NCI-H748 (cell line): Measurements from ENCODE around the gene KCNH2.

Source experiments
- DNase-seq: peaks from one replicate; lab custom pipeline; 2025; ENCODE audit not compliant: unreplicated experiment; lab: John Stamatoyannopoulos, UW

KCNH2 gene

DNA sequence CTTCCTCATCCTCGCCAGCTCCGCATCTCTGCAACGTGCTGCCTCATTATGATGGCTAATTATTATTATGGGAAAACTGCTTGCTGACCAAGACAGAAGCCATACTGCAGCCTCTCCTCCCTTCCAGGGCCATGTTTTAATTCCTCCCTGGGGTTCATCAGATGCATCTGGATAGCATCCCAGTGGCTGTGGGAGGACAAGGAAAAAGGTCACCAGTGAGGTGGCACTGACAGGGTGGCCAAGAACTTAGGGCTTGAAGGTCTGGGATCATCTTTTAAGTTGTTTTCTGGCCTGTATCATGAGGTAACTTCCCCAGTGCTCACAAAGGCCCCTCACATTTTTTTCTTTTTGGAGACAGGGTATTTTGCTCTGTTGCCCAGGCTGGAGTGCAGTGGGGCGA, 39.6 kb downstream of the KCNH2 start:
- DNase-seq, result no peak

DNA sequence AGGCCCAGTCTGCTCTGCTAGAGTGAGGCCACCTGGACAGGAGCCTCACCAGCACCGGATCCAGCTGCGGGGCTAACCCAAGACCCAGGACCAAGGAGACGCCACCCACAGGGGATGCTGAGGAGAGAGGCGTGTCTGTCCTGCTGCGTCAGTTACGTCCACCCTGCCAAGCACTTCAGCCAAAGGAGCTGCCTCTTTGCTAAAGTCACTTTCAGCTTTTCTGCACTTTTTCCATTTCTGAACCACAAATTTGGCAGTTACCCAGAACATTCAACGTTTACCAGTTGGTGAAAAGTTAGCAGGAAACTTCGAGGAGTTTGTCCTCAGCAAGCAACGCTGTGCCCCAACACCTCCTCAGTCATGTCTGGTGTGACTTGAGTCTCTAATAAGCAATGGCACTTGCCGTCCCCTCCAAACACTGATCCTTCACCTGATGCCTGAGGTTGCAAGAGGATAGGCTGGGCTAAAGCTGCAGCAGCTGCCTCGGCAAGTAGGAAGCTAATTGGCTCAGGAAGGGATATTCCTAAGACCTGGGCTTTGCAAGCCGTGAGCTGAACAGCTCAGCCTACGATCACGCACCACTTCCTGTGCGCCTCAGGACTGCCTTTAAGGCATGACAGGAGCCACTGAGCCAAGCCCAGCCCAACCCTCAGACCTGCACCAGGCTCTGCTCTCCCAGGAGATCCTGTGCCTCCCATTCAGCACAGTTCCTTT, 40.1 kb downstream of the KCNH2 start:
- peak; percentile 59 for DNase-seq

DNA sequence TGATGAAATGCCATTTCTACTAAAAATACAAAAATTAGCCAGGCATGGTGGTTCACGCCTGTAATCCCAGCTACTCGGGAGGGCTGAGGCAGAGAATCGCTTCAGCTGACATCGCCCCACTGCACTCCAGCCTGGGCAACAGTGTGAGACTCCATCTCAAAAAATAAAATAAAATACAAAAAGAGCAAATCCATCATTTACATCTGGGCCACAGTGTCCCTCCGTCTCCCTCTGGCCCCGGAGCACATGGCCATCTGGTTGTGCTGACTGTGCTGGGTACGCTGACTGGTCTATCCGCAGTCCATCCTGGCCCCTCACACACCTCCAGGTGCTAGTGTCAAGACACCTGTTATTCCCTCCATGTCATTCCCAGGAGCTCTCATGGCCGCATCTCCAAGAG, 42.1 kb downstream of the KCNH2 start:
- no peak for DNase-seq

DNA sequence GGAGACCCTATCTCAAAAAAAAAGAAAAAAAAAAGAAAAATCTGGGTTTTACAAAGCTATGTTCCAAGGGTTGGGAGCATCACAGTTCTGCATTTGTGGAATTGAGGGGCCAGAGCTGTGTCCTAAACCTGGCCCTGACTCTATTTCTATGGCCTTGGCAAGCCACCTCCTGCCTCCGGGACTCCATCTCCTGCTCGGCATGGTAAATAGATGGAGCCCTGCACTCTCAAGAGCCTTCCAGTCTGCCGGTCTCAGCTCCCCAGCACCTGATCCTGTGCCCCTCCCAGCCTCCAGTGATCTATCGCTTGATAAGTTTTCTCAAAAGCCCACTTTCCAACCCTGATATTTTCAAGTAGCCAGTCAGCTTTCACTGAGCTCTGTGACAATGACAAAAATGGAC, 43.0 kb downstream of the KCNH2 start:
- DNase-seq, result no peak

DNA sequence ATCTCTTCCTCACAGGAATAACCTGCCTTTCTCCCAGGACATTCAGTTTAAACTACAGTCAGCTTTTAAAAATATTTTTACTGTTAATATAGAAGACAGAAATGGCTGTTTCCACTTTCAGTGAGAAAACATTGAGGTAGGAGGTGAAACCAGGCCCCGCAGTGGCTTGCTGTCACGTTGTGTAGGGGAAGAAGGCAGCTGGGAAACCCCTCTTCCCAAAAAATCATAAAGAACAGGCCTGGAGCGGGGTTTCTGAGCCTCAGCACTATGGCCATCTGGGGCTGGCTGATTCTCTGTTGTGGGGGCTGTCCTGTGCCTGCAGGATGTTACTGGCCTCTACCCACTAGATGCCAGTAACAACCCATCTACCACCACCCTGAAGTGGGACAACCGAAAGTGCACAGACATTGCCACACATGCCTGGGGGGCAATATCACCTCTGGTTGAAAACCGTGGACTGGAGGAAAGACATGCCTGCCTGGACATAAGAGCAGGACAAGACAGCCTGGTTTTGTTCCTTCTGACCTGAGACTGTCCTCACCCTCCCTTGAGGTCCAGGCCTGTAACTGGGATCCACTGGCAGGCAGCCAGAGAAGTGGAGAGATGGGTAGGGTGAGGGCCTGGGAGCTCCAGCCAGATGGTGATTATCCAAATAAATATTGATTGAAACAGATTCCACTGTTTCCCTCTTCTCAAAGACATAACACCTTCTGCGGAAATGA, 43.9 kb downstream of the KCNH2 start:
- peak; percentile 13 for DNase-seq

DNA sequence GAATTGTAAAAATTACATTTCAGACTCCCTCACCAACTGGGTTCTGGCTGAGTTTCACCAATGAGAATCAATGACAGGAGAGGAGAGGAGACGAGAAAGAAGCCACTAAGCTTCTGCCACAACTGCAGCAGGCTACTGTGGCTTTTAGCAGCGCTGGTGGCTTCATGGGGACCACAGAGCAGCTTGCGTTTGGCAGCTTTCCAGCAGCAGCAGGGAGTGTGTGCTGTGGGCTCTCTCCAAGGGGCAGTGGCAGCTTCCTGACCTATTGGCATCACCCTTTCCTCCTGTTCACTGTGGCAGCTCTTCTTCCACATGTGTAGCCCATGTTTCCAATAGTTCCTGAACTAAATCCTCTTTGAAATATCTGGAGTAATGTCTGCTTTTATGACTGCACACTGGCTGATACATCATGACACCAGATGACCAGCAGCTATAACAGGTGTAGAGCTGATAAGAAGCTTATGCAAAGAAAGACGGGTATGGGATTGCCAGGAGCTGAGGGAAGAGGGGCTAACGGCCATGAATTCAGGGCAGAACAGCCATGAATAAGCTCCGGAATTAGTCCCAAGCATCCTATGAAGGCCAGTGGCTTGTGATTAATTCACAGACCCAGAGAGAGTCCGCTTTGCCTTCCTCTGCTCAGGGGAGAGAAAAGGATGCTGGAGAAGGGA, 46.8 kb downstream of the KCNH2 start:
- DNase-seq, result peak; percentile 40

DNA sequence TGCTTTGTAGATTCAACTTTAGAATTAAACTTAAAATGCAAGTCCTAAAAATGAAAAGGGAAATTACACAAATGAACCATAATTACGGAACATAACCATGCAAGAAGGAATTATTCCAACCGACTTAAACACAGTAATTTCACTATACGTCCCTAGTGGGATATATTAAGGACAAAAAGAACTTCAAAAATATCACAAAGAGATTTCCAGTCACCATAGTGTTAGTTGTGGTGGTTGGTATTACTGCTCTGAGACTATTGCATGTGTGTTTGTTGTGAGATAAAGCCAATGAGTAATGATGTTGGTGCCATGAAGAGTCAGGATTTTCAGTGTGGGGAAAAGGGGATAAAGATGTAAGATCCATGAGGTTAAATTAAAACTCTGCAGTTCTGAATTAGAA, 49.6 kb downstream of the KCNH2 start:
- DNase-seq, result no peak

DNA sequence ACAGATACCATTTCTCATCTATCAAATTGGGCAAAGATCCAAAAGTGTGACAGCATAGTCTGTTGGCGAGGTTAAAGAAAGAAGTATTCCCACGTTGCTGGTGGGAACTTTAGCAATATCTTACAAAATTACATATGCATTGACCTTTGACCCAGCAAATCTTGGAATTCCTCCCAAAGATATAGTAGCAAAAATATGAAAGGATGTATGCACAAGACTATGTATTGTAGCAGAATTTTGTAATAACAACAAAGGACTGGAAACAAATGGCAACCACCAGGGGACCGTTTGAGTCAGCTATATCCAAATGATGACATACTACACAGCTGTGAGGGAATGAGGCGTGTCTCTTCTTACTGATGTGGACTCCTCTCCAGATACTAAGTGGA, 50.2 kb downstream of the KCNH2 start:
- no peak for DNase-seq

DNA sequence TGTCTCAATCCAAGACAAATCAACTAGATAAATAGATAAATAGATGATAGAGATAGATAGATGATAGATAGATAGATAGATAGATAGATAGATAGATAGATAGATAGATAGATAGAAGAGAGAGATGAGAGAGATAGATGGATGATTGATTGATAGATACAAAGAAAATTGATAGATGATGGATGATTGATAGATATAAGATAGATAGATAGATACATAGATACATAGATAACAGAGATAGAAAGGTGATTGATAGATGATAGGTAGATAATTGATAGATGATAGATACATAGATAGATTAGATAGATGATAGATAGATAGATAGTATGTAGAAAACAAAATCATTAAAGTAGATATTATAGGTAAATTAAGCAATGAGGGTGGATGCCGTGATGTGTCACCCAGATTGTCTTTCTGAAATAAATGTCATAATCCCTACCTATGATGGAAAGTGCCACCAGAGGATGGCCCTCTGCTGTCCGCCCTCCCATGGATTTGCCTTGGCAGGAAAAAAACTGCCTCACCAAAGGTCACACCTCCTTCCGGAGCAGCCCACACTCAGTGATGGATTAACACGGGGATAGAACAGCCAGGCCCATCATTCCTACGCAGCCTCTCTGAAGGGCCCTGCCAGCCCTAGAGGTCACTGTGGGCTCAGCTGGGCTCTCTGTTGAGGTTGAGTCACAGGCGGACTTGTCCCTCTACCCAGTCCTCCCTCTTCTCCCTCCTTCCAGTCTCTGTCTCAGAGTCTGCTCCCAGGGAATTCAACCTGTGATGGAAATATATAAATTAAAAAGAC, 50.8 kb downstream of the KCNH2 start:
- DNase-seq, result no peak

DNA sequence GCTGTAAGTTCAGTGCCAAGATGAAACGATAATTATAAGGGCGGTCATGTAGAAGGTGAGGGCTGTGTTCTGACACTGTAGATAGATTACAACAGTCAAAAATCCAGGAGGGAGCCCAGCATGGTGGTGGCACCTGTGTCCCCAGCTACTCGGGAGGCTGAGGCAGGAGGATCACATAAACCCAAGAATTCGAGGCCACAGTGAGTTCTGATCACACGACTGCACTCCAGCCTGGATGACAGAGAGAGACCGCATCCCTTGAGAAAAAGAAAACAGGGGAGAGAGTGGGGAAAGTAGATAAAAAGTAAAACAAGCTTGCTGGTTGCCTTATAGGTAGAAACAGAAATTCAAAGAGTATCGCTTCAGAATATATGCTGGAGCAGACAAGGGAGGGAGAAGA, 52.1 kb downstream of the KCNH2 start:
- DNase-seq, result no peak

DNA sequence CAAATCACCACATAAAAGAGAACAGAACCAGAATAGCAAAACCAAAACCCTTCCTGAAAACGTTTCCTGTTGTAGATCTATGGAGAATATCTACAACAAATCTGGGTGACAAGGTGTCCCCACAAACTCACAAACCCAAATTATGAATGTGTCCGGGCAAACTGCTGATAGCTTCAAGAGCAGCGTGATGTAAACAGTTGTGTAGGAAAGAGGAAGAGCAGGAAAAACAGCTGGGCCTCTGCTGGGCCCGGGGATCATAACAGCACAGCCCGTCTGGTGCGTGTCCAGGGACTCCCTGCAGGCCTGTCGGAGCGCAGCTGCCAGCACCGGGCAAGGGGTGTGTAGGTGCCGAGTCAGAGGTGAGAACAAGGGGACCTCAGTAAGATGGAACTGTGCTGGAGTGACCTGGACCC, 53.7 kb downstream of the KCNH2 start:
- no peak for DNase-seq

DNA sequence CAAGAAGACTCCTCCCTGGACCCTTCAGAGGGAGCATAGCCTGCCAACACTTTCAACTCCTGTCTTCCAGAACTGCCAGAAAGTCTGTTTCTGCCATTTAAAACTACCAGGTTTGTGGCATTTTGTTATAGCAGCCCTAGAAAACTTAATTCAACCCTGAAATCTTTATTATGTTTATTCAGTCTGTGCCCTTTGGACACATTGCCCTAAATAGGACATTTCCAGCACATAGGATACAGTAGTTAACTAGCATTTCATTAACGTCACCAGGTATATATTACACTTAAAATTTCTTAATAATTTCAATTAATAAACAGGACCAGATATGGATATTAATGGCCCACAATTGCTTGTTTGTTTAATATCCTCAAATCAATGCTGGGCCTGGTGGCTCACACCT, 54.3 kb downstream of the KCNH2 start:
- DNase-seq, result no peak

DNA sequence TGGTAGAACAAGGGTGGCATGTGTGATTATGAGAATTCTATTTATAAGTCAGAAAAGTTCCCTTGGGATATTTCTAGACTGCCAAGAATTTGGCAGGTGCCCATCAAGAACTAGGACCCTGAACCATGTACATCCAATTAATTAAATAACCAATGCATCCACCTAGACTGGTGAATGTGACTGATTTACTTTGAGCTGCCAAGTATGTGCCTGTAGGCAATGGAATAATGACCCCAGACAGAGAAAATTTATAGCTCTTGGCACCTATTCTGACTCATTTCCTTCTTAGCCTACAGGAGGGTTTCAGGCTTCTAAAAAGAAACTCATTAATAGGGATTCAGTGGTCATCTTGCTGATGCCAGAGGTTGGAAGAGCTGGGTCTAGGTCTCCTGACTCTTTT, 54.9 kb downstream of the KCNH2 start:
- no peak for DNase-seq

DNA sequence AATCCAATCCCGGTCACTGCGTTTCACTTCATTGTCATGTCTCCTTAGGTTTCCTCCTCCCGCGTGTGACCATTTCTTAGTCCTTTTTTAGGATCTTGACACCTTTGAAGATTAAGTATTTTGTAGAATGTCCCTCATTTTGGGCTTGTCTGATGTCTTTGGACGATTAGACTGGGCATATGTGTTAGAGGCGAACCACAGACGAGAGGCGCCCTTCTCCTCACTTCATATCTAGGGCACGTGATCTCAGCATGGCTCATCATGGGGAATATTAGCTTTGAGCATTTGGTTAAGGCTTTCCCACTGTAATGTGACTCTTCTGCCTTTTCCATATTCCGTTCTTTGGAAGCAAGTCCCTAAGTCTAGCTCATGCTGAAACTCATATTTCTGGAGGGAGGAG, 59.0 kb downstream of the KCNH2 start:
- DNase-seq, result no peak

DNA sequence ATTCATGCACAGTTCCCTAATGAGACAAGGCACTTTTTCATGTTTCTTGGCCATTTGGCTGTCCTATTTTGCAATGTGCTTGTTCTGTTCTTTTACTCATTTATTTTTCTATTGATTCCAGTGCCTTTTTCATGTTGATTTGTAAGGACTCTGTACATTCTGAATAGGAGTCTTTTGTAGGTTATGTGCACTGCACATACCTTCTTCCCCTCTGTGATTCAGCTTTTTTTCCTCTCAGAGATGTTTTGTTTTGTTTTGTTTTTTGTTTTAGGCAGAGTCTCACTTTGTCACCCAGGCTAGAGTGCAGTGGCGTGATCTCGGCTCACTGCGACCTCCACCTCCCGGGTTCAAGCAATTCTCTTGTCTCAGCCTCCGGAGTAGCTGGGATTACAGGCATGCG, 59.7 kb downstream of the KCNH2 start:
- DNase-seq, result no peak

DNA sequence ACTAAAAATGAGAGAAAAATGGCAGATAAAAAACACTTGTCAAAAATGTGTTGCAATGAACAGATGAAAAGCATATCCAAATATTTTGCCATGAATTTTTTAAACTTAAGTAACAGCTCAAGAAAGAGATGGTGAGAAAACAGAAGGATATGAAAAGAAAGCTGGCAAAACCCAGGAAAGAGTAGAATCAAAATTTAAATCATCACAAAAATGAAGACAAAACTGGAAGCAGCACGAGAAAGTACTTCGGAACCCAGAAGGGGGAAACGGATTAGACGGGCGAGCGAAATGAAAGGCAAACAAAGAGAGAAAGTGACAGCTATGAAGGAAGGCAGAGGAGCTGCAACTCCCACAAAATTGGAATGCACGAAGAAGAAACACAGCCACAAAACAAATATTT, 60.2 kb downstream of the KCNH2 start:
- DNase-seq, result no peak

DNA sequence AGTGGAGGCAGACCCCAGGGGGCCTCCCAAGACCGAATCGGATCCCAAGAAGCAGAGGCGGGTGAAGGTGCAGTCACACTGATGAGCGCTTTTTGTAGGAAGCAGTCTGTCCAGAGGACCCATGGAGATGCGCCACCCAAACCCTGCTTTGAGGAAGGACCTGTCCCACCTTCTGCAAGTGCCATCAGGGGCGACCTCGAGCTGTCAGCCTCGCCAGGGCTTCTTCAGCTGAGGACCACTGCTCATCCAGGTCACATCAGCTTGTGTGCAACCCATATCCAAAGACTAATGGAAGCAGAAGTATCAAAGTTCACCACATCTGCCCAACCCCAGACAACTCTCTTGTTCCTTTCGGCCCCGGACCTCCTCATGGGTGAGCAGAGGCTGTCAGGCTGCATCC, 61.5 kb downstream of the KCNH2 start:
- DNase-seq, result no peak

DNA sequence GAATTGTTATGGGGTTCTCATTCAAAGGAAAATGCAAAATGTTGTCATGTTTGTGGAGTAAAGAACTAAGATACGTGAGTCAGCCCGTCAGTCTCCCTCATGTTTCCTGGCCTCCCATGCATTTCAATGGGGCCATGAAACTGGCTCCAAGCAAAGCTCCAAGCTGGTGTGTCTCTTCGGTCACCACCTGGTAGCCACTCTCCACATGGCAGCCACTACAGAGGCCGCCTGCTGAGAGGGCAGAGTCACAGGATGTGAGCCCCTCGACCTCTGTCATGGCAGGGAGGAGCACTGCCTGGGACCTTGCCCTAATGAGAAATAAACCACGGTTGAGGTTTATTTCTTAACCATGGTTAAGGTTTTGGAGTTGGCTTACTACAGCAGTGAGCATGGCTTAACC, 63.2 kb downstream of the KCNH2 start:
- no peak for DNase-seq

DNA sequence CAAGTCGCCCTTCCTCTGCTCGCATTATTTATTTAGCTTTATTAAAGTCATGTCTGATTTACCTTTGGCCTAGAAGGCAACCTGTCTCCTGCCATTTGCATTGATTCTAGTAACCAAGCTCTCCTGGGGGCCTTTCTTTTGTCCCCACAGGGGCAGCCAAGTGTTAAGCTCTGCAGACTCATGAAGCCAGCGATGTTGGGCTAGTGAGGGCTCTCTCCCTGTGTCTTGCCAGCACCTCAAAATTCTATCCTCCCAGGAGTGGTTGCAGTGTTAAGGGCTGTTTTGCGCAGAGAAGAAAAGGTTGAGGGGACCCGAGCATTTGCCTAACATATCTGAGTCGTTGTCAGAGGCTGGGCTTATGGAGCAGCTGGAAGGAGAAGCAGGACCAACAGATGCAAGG, 63.9 kb downstream of the KCNH2 start:
- DNase-seq, result no peak

DNA sequence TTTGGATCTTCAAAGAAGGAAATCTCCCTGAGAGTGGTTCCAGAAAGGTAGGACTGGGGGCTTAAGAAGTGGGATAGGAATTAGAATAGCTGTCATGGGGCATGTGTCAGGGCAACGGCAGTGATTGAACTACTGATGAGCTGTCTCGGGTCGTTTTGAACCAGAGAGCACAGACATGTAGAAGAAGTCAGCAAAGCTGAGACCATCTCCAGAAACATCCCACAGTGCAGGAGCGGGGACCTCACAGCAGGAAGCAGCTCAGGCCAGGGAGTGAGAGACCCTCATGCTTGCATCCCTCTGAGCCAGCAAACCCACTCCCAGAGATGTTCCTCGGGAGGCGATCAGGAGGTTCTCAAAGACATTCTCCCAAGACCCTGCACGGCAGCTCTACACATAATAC, 65.7 kb downstream of the KCNH2 start:
- no peak for DNase-seq

DNA sequence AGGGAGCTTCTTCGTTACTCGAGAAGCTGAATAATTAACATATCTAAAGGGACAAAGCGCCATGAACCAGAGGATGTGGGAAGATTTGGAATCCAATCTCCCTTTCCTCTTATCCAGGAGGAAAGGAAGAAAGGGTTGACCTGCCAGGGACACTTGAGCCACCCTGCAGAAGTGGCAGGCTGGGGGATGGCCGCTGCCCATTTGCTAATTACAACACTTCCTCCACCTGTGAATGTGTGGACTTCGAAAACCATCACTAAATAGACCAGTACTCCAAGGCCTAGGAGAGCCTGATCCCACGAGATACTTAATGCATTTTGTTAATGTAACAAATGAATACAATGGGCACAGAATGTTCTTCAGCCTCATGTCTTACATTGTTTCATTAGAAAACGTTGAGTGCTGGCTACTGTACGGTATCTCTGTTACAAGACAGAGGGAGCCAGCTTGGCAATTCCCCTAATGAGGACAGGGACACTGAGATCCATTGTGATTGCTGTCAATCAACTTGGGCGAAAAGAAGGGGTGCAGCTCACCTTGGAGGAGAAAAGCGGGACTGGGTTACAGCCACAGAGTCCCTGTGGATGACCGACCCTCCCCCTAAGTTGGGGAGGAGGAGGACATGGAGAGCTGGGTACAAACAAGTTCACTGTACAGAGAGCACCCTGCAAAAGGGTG, 66.4 kb downstream of the KCNH2 start:
- no peak for DNase-seq
